Measurements from ENCODE around the gene KASH5.
"Not testable (repeated sequence)": the region's sequence is repeated elsewhere in the genome, so short reads cannot be mapped to it uniquely, and the experiment has no call there.

KASH5 gene

GRCh38 chr19:49371184-49371583, 16.9 kb upstream of the KASH5 start (continued):
- TF ChIP-seq ZNF214 (tag by site-specific recombination; IDR thresholded peaks at IDR 0.05; ENCODE audit: borderline replicate concordance) (no peak), ZNF423 (tag by site-specific recombination; IDR thresholded peaks at IDR 0.05) (no peak), GLIS1 (tag by site-specific recombination; IDR thresholded peaks at IDR 0.05) (no peak), ZNF362 (tag by site-specific recombination; IDR thresholded peaks at IDR 0.05) (no peak), ZNF148 (tag by site-specific recombination; IDR thresholded peaks at IDR 0.05; ENCODE audit: borderline replicate concordance) (no peak), ZNF529 (tag by site-specific recombination; IDR thresholded peaks at IDR 0.05; ENCODE audit: insufficient replicate concordance) (no peak)

- CTCF ChIA-PET, POLR2A ChIA-PET: not testable (repeated sequence)
- peak; percentile 39; the same call in 1 of the 2 replicates for TF ChIP-seq ZNF362 (tag by site-specific recombination; IDR thresholded peaks at IDR 0.05)
- TF ChIP-seq ZNF629 (tag by site-specific recombination; IDR thresholded peaks at IDR 0.05): 0 out of 2 replicates have a peak, but pooled peaks have one; percentile 25
- TF ChIP-seq ZNF133 (tag by site-specific recombination; IDR thresholded peaks at IDR 0.05): peak; percentile 71; the same call in 1 of the 2 replicates
- TF ChIP-seq, protein P1, sequence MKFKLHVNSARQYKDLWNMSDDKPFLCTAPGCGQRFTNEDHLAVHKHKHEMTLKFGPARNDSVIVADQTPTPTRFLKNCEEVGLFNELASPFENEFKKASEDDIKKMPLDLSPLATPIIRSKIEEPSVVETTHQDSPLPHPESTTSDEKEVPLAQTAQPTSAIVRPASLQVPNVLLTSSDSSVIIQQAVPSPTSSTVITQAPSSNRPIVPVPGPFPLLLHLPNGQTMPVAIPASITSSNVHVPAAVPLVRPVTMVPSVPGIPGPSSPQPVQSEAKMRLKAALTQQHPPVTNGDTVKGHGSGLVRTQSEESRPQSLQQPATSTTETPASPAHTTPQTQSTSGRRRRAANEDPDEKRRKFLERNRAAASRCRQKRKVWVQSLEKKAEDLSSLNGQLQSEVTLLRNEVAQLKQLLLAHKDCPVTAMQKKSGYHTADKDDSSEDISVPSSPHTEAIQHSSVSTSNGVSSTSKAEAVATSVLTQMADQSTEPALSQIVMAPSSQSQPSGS (tag by site-specific recombination; IDR thresholded peaks at IDR 0.05; ENCODE audit: low read depth): peak; percentile 78
- peak; percentile 11; the same call in 1 of the 2 replicates for TF ChIP-seq ZBTB21 (tag by site-specific recombination; IDR thresholded peaks at IDR 0.05)
Observed at GRCh38 chr19:49373174-49373573, 14.9 kb upstream of the KASH5 start.

GRCh38 chr19:49374665-49375434, 13.2 kb upstream of the KASH5 start:
- POLR2A ChIA-PET: interaction anchor here (0.7 to 1.6 kb wide), 4 partner anchors 9 to 679 kb away, joined by 5 to 6 read pairs (median 6); partner anchors contain the start of genes FUT2 and PRMT1
- no peak overlapping the region for H3K27ac ChIP-seq (ENCODE audit: extremely low read depth, low read depth, low read length)
- no peaks in the 10 kb centered on the region for H3K4me1 ChIP-seq (ENCODE audit: control insufficient read depth, insufficient read depth, low read length)
- TF ChIP-seq ZNF548 (tag by site-specific recombination; IDR thresholded peaks at IDR 0.05): no peak
- no peak for TF ChIP-seq ZNF341 (tag by site-specific recombination; IDR thresholded peaks at IDR 0.05; ENCODE audit: low read depth)
- no peaks in the 10 kb centered on the region for H3K9me3 ChIP-seq (ENCODE audit: control insufficient read depth, insufficient read depth, low read depth, low read length)
- H3K36me3 ChIP-seq (ENCODE audit: control insufficient read depth in 2 of 2, insufficient read depth in 1 of 2, low read length in 2 of 2): no peaks in the 10 kb centered on the region
- CTCF ChIA-PET: interaction anchor here (0.6 to 2.3 kb wide), 4 partner anchors 10 to 1587 kb away, joined by 3 to 10 read pairs (median 3); no protein-coding TSS in a partner anchor
- H3K4me3 ChIP-seq (ENCODE audit: low read depth, low read length): no peak overlapping the region

More at GRCh38 chr19:49373174-49373573, 14.9 kb upstream of the KASH5 start:
- not testable (repeated sequence) for H3K9me3 ChIP-seq (ENCODE audit: control insufficient read depth, insufficient read depth, low read depth, low read length); H3K4me3 ChIP-seq (ENCODE audit: low read depth, low read length); H3K27ac ChIP-seq (ENCODE audit: extremely low read depth, low read depth, low read length); H3K4me1 ChIP-seq (ENCODE audit: control insufficient read depth, insufficient read depth, low read length); H3K36me3 ChIP-seq (ENCODE audit: control insufficient read depth in 2 of 2, insufficient read depth in 1 of 2, low read length in 2 of 2)

Measured in HEK293 (cell line).